ENCODE measurements around the gene ABCB9. TPM values are rescaled to one million over a fixed set of nuclear protein-coding genes. Genes with fewer than 3 reads are reported as not detected.
A peak's percentile ranks its signal among the peaks of the same experiment; 100 is the strongest.
"Not testable (repeated sequence)": the region's sequence is repeated elsewhere in the genome, so short reads cannot be mapped to it uniquely, and the experiment has no call there.

Gene ABCB9
- total RNA-seq = 1 to 10 TPM; 4.3 to 4.9 TPM

- TF ChIP-seq, protein P1, sequence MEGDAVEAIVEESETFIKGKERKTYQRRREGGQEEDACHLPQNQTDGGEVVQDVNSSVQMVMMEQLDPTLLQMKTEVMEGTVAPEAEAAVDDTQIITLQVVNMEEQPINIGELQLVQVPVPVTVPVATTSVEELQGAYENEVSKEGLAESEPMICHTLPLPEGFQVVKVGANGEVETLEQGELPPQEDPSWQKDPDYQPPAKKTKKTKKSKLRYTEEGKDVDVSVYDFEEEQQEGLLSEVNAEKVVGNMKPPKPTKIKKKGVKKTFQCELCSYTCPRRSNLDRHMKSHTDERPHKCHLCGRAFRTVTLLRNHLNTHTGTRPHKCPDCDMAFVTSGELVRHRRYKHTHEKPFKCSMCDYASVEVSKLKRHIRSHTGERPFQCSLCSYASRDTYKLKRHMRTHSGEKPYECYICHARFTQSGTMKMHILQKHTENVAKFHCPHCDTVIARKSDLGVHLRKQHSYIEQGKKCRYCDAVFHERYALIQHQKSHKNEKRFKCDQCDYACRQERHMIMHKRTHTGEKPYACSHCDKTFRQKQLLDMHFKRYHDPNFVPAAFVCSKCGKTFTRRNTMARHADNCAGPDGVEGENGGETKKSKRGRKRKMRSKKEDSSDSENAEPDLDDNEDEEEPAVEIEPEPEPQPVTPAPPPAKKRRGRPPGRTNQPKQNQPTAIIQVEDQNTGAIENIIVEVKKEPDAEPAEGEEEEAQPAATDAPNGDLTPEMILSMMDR (IDR thresholded peaks at IDR 0.05) = no peak
- Mint-ChIP-seq H3K4me3 (peak within 1 kb of the TSS; percentile 56), H3K36me3 (ENCODE audit: low read depth) (no peaks in the 10 kb centered on the region), H3K27me3 (no peaks in the 10 kb centered on the region), H3K9me3 (no peaks in the 10 kb centered on the region), H3K4me1 (ENCODE audit: low read depth) (peaks cover 3% of the 10 kb centered on the region), H3K27ac (no peak within 1 kb of the TSS)
- CTCF ChIA-PET = interaction anchor here (0.8 to 2.4 kb wide), 7 partner anchors 10 to 272 kb away, joined by 3 to 9 read pairs (median 5); no protein-coding TSS in a partner anchor
- intact Hi-C loops (cut with micrococcal nuclease) = no loop called here
- POLR2A ChIA-PET = interaction anchor here (0.8 to 2.2 kb wide), 12 partner anchors 9 to 267 kb away, joined by 3 to 12 read pairs (median 4); partner anchors contain the start of genes MPHOSPH9, MTRFR and OGFOD2
- ATAC-seq = peak; percentile 99
- DNase-seq = peak; percentile 97
Observed at GRCh38 chr12:122965851-122966742, at the start of gene ABCB9. ABCB9 (minus strand) TSS chr12:122966463; CDS start chr12:122960235, 6,228 bp downstream.

DNA sequence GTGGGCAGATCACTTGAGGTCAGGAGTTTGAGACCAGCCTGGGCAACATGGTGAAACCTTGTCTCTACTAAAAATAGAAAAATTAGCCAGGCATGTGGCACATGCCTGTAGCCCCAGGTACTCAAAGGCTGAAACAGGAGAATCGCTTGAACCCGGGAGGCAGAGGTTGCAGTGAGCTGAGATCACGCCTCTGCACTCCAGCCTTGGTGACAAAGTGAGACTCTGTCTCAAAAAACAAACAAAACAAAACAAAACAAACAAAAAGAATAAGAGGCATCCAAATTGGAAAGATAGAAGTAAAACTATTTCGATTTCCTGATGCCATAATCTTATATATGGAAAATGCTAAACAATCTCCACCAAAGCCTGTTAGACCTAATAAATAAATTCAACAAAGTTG is 48.2 kb upstream of the ABCB9 start:
- intact Hi-C loops (cut with micrococcal nuclease); H3K4me3 Mint-ChIP-seq; H3K36me3 Mint-ChIP-seq (ENCODE audit: low read depth); H3K9me3 Mint-ChIP-seq; H3K27me3 Mint-ChIP-seq; H3K4me1 Mint-ChIP-seq (ENCODE audit: low read depth); H3K27ac Mint-ChIP-seq; CTCF ChIA-PET; DNase-seq; ATAC-seq; POLR2A ChIA-PET: not testable (repeated sequence)

GRCh38 chr12:123013185-123014095 is 47.2 kb upstream of the ABCB9 start:
- TF ChIP-seq, protein P1 (IDR thresholded peaks at IDR 0.05) = no peak
- Mint-ChIP-seq H3K4me1 (ENCODE audit: low read depth) (peaks cover 4% of the 10 kb centered on the region), H3K27ac (no peak overlapping the region), H3K36me3 (ENCODE audit: low read depth) (no peaks in the 10 kb centered on the region), H3K9me3 (no peaks in the 10 kb centered on the region), H3K27me3 (no peaks in the 10 kb centered on the region), H3K4me3 (no peak overlapping the region)
- no peak for DNase-seq
- intact Hi-C loops (cut with micrococcal nuclease) = no loop called here
- ChIA-PET CTCF (no interaction called here), POLR2A (no interaction called here)
- ATAC-seq = no peak

- no peaks in the 10 kb centered on the region for H3K9me3 Mint-ChIP-seq
- H3K4me1 Mint-ChIP-seq (ENCODE audit: low read depth) = no peaks in the 10 kb centered on the region
- no peak for DNase-seq
- intact Hi-C loops (cut with micrococcal nuclease) = no loop called here
- H3K27ac Mint-ChIP-seq = no peak overlapping the region
- no peaks in the 10 kb centered on the region for H3K27me3 Mint-ChIP-seq
- no peaks in the 10 kb centered on the region for H3K36me3 Mint-ChIP-seq (ENCODE audit: low read depth)
- TF ChIP-seq, protein P1 (IDR thresholded peaks at IDR 0.05) = no peak
- no peak for ATAC-seq
- H3K4me3 Mint-ChIP-seq = no peak overlapping the region
- ChIA-PET CTCF (no interaction called here), POLR2A (interaction anchor here (1.3 kb wide), 1 partner anchor 31 kb away, joined by 4 read pairs; the partner anchor contains the start of gene ARL6IP4)
Observed at GRCh38 chr12:123011701-123012100, 45.4 kb upstream of the ABCB9 start.

- no peak overlapping the region for H3K27ac Mint-ChIP-seq
- DNase-seq (no peak), ATAC-seq (no peak)
- no peaks in the 10 kb centered on the region for H3K27me3 Mint-ChIP-seq
- H3K36me3 Mint-ChIP-seq (ENCODE audit: low read depth) = no peaks in the 10 kb centered on the region
- TF ChIP-seq, protein P1 (IDR thresholded peaks at IDR 0.05) = no peak
- H3K9me3 Mint-ChIP-seq = no peaks in the 10 kb centered on the region
- CTCF ChIA-PET = no interaction called here
- intact Hi-C loops (cut with micrococcal nuclease) = no loop called here
- POLR2A ChIA-PET = interaction anchor here (1.3 kb wide), 1 partner anchor 30 kb away, joined by 4 read pairs; the partner anchor contains the start of gene ARL6IP4
- H3K4me1 Mint-ChIP-seq (ENCODE audit: low read depth) = no peaks in the 10 kb centered on the region
- H3K4me3 Mint-ChIP-seq = no peak overlapping the region
Observed at GRCh38 chr12:123010681-123011080, 44.4 kb upstream of the ABCB9 start.
